ENCODE measurements around the gene H6PD. TPM values are rescaled to one million over a fixed set of nuclear protein-coding genes. Genes with fewer than 3 reads are reported as not detected.

H6PD gene
- total and polyA plus RNA-seq, 9 of the 15 experiments (the other 6 are each of a cell fraction or from before 2014, with no cell fraction given), result 0.04 to 2.5 (median 0.95) TPM

GRCh38 chr1:9258629-9259028, 24.1 kb downstream of the H6PD start (continued):
- TF ChIP-seq ZBTB1 (CRISPR knock-in tag; IDR thresholded peaks at IDR 0.05; ENCODE audit: borderline replicate concordance, low read depth) (no peak), RCOR1 (IDR thresholded peaks at IDR 0.05; ENCODE audit: borderline replicate concordance in 1 of 2, low read depth in 2 of 2, low read length in 2 of 2) (no peak), NCOA6 (IDR thresholded peaks at IDR 0.05) (no peak), CREB3 (tag; conservative IDR thresholded peaks at IDR 0.05; ENCODE audit: low read depth) (no peak), ZNF408 (CRISPR knock-in tag; IDR thresholded peaks at IDR 0.05; ENCODE audit: low read depth) (no peak), BRCA1 (IDR thresholded peaks at IDR 0.05) (no peak), BRCA1 (CRISPR knock-in tag; IDR thresholded peaks at IDR 0.05) (no peak), ZBTB5 (IDR thresholded peaks at IDR 0.05) (0 out of 2 replicates have a peak, but pooled peaks have one; percentile 16), ZNF551 (CRISPR knock-in tag; IDR thresholded peaks at IDR 0.05) (no peak), ZNF12 (CRISPR knock-in tag; IDR thresholded peaks at IDR 0.05) (no peak), RUNX1 (IDR thresholded peaks at IDR 0.05; ENCODE audit: low read depth) (no peak), ZNF395 (CRISPR knock-in tag; IDR thresholded peaks at IDR 0.05) (peak; percentile 37; the same call in 1 of the 2 replicates)
